GM18508 (cell line): ENCODE measurements around the gene TMEM255B.
"Not testable (repeated sequence)": the region's sequence is repeated elsewhere in the genome, so short reads cannot be mapped to it uniquely, and the experiment has no call there.

Experiments used
- ATAC-seq: cut with Tn5 transposase; IDR thresholded peaks from one replicate; pipeline ENCODE4 v1.9.1; 2021; ENCODE audit warnings: moderate number of reproducible peaks; ENCODE audit not compliant: insufficient read depth, unreplicated experiment

TMEM255B gene

DNA sequence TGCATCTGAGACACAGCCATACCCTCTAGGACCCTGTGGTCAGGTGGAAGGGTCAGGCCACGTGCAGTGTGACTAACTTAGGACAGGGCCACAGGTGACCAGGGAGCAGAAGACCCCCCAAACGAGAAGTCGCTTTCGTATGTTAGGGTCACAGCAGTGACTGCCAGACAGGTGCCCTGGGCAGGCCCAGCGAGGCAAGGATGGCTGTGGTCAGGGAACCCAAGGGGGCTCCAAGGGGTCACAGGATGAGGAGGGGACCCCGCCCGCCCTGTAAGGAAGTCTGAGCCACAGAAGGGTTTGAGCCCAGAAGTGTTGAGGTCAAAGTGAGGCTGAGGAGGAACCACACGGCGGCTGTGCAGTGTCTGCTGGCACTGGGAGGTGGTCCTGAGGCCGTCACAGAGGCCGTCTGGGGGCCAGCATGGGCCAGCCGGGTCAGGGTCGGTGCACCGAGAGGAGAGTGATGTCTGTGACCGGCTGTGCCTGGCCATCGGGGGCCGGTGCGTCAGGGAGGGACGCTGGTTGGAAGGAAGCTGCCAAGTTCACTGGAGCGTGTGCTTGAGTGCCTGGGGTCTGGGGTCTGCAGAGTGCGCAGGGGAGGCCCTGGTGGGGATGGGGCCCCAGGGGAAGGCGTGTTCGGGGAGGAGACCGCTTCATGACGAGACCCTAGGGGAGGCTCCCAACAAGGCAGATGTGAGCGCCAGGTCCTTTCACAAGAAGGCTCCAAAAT, 24.8 kb upstream of the TMEM255B start:
- ATAC-seq, result no peak

GRCh38 chr13:113734826-113735125, 24.2 kb upstream of the TMEM255B start:
- ATAC-seq, result no peak

DNA sequence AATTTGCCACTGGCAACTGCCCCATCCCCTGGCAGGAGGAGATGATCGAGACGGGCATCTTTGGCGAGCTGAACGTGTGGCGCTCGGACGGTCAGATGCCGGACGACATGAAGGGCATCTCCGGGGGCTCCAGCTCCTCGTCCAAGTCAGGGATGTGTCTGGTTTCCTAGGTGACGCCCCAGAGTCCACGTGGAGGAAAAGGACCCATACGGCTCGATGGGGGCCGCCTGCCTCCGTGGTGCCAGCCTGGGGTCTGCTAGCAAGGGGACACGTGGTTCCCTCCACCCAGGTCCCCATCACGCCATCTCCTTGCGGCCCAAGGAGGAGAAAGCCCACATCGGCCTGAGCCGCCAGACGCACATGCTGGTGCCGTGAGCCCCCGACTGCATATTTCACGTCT, 23.8 kb upstream of the TMEM255B start:
- ATAC-seq, result no peak

DNA sequence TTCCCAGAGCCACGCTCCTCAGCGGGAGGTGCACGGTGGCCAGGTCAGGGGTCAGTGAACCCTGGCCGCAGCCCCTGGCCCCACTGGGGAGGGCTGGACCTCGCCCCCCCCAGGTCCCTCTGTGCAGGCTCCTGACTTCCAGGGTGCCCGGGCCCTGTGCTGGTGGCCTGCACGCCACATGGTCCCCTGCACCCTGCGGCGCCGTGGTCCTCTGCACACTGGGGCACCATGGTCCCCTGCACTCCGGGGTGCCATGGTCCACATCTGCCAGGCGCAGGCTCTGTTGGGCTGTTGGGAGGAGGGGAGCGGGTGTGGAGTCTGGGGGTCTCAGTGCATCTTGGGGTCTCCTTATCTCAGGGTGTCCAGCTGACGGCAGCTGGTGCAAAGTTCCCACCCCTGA, 23.3 kb upstream of the TMEM255B start:
- ATAC-seq, result no peak

DNA sequence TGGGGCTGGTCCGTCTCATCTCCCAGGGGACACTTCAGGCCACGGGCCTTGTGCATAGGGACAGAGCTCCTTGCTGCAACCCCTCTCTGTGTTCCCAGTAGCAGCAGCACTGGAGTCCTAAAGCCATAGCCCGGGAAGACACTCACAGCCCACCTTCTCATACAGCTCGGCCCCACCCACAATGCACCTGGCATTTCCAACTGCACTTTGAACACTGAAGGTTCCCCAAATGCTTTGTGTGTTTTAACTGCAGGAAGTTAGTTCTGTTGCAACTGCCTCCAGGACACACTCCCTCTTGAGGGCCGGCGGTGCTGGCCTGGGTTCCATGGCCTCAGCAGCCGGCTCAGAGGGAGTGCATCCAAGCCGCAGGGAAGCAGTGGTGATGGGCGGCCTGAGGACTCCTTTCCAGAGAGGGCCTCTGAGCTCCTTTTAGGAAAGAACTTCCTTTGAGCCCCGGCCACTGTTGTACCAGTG, 22.7 kb upstream of the TMEM255B start:
- no peak for ATAC-seq

DNA sequence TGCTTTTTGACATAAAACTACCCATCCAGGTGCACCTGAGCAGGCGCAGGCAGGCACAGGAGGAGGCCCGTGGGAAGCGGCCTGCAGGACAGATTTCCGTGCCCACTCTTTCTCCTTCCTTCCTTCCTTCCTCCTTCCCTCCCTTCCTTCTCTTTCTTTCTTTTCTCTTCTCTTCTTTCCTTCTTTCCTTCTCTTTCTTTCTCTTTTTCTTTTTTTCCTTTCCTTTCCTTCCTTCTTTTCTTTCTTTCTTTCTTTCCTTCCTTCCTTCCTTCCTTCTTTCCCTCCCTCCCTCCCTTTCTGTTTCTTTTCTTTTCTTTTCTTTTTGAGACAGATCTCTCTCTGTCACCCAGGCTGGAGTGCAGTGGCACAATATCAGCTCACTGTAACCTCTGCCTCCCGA, 21.2 kb upstream of the TMEM255B start:
- ATAC-seq, result no peak

DNA sequence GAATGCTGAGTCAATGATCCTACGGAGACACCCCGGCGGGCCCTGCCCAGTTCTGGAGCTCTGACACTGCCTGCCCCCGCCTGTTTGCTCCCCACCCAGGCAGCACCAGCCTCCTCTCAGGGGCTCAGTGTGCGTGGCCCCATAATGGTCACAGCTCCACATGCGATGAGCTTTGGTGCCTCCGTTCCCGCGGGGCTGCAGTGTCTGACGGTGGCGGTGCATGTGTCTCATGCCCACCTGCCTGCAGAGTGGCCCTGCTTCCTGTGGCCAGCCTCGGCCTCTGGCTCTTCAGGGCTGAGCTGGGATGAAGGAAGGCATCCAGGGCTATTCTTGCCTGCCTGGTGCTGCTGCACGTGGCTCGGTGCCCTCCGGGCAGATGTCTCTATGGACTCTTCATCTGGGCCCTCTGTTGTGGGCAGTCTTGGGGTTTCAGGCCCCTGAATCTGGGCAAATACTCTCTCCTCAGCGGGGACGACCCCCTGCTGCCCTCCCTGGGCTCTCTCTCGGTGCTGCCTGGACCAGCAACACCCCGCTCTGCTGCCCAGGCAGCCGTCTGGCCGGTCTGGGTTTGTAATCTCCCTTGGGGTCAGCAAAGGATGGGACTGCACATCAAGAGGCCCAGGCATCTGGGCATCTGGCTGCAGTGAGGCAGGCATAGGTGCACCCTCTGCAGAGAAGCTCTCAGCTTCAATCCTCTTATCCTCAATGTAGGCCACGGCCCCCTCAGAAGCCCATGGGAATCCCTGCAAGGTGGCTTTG, 19.3 kb upstream of the TMEM255B start:
- no peak for ATAC-seq

GRCh38 chr13:113740286-113740556, 18.8 kb upstream of the TMEM255B start:
- ATAC-seq, result no peak

- ATAC-seq, result no peak
Measured at GRCh38 chr13:113740661-113741060, 18.4 kb upstream of the TMEM255B start.

- ATAC-seq, result no peak
Measured at GRCh38 chr13:113741191-113741668, 17.8 kb upstream of the TMEM255B start.

- no peak for ATAC-seq
Measured at GRCh38 chr13:113742000-113742441, 17.0 kb upstream of the TMEM255B start.

- no peak for ATAC-seq
Measured at GRCh38 chr13:113742445-113743120, 16.4 kb upstream of the TMEM255B start.

GRCh38 chr13:113743366-113744195, 15.4 kb upstream of the TMEM255B start:
- ATAC-seq, result no peak

GRCh38 chr13:113744197-113745000, 14.6 kb upstream of the TMEM255B start:
- ATAC-seq, result no peak

GRCh38 chr13:113745059-113745458, 14.0 kb upstream of the TMEM255B start:
- ATAC-seq, result no peak

GRCh38 chr13:113745500-113746142, 13.4 kb upstream of the TMEM255B start:
- ATAC-seq, result not testable (repeated sequence)

DNA sequence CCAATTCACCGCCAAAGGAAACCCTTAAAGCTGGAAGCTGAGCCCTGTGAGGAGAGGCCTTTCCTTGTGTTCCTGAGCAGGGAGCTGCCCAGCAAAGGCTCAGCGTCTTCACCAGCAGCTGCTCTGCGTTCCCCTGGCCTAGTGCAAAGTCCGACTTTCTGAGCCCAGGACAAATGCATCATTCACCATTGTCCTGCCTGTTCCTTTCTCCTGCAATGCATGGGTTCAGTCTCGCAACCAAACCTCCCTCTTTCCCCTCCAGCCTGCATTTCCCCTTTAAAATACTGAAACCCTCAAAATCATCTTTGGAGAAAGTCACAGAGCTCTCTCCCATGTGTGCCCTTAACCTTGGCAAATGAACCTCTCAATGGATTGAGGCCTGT, 12.9 kb upstream of the TMEM255B start:
- ATAC-seq, result no peak

- no peak for ATAC-seq
Measured at GRCh38 chr13:113746671-113747070, 12.4 kb upstream of the TMEM255B start.

GRCh38 chr13:113747291-113747833, 11.7 kb upstream of the TMEM255B start:
- ATAC-seq, result no peak
